ENCODE data around the gene EMSY.

- no peak for TF ChIP-seq EP300 (IDR thresholded peaks at IDR 0.05; ENCODE audit: borderline replicate concordance in 1 of 2, low read depth in 1 of 2, low read length in 1 of 2)
- no peak for TF ChIP-seq EZH2phosphoT487 (IDR thresholded peaks at IDR 0.05; ENCODE audit: borderline replicate concordance, low read depth)
- TF ChIP-seq, protein P1, sequence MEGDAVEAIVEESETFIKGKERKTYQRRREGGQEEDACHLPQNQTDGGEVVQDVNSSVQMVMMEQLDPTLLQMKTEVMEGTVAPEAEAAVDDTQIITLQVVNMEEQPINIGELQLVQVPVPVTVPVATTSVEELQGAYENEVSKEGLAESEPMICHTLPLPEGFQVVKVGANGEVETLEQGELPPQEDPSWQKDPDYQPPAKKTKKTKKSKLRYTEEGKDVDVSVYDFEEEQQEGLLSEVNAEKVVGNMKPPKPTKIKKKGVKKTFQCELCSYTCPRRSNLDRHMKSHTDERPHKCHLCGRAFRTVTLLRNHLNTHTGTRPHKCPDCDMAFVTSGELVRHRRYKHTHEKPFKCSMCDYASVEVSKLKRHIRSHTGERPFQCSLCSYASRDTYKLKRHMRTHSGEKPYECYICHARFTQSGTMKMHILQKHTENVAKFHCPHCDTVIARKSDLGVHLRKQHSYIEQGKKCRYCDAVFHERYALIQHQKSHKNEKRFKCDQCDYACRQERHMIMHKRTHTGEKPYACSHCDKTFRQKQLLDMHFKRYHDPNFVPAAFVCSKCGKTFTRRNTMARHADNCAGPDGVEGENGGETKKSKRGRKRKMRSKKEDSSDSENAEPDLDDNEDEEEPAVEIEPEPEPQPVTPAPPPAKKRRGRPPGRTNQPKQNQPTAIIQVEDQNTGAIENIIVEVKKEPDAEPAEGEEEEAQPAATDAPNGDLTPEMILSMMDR (IDR thresholded peaks at IDR 0.05), result peak; percentile 33; the same call in 1 of the 2 replicates
- TF ChIP-seq NRF1 (IDR thresholded peaks at IDR 0.05; ENCODE audit: low read depth, low read length), result no peak
- no peak for TF ChIP-seq POLR2AphosphoS5 (IDR thresholded peaks at IDR 0.05; ENCODE audit: low read depth, low read length)
- TF ChIP-seq TAF1 (IDR thresholded peaks at IDR 0.05; ENCODE audit: borderline replicate concordance, low read depth, low read length), result no peak
- no peak for TF ChIP-seq FOXM1 (IDR thresholded peaks at IDR 0.05; ENCODE audit: low read depth)
- no peak for TF ChIP-seq FOXJ3 (CRISPR knock-in tag; IDR thresholded peaks at IDR 0.05)
- TF ChIP-seq SMC3 (IDR thresholded peaks at IDR 0.05; ENCODE audit: low read depth, low read length), result no peak
- no peak for TF ChIP-seq RAD21 (IDR thresholded peaks at IDR 0.05; ENCODE audit: low read length)
- no peak for TF ChIP-seq ZBTB33 (IDR thresholded peaks at IDR 0.05; ENCODE audit: borderline replicate concordance, low read depth)
- no peak for TF ChIP-seq SIN3A (IDR thresholded peaks at IDR 0.05; ENCODE audit: borderline replicate concordance, low read depth, low read length)
Measured at GRCh38 chr11:76419896-76420295, 24.9 kb upstream of the EMSY start.

Measured in SK-N-SH (cell line).